ENCODE data around the gene NTN4.

DNA sequence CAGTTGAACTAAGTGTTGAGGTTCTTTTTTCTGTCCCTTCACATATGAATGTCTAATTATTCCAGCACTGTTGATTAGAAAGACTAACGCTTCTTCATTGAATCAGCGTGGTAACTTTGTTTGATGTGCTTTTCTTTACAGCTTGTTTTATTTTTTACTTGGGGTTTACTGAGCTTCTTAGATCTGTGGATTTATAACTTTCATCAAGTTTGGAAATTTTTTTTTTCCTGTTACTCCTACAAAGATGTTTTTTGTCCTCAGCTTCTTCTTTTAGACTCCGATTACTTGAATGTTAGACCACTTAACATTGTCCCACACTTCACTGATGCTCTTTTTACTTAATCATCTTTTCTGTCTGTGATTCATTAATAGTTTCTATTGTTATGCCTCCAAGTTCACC is 31.5 kb downstream of the NTN4 start:
- TF ChIP-seq, protein P1, sequence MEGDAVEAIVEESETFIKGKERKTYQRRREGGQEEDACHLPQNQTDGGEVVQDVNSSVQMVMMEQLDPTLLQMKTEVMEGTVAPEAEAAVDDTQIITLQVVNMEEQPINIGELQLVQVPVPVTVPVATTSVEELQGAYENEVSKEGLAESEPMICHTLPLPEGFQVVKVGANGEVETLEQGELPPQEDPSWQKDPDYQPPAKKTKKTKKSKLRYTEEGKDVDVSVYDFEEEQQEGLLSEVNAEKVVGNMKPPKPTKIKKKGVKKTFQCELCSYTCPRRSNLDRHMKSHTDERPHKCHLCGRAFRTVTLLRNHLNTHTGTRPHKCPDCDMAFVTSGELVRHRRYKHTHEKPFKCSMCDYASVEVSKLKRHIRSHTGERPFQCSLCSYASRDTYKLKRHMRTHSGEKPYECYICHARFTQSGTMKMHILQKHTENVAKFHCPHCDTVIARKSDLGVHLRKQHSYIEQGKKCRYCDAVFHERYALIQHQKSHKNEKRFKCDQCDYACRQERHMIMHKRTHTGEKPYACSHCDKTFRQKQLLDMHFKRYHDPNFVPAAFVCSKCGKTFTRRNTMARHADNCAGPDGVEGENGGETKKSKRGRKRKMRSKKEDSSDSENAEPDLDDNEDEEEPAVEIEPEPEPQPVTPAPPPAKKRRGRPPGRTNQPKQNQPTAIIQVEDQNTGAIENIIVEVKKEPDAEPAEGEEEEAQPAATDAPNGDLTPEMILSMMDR (IDR thresholded peaks at IDR 0.05; ENCODE audit: low read length): no peak
- TF ChIP-seq EZH2 (IDR thresholded peaks at IDR 0.05; ENCODE audit: borderline replicate concordance, low read length): no peak

Data from OCI-LY1 (cell line).